CD4-positive, alpha-beta T cell (primary cell): ENCODE results near the gene BRD7. TPM values are rescaled to one million over a fixed set of nuclear protein-coding genes. Genes with fewer than 3 reads are reported as not detected.

Experiments
- ATAC-seq: fragments of 200-7000 bp; cut with Tn5 transposase; one replicate; pipeline ENCODE4 v1.10.0; 2022; ENCODE audit warnings: mild to moderate bottlenecking; ENCODE audit not compliant: poor library complexity
- CTCF ChIA-PET: fragments of 350-600 bp; sonication (Branson Sonifier 250); formaldehyde crosslinking; loops from one replicate; lab custom pipeline; 2021; ENCODE audit warnings: antibody characterized with exemption, inconsistent platforms; lab: Charles Lee
- POLR2A ChIA-PET: fragments of 350-600 bp; sonication (Branson Sonifier 250); formaldehyde crosslinking; loops from one replicate; lab custom pipeline; 2021; ENCODE audit warnings: antibody characterized with exemption, inconsistent platforms; lab: Charles Lee
- DNase-seq, 14 experiments: peaks; one replicate each; pipeline ENCODE4 v3.0.0-alpha.2; 2013 to 2020; ENCODE audit warnings: mixed read lengths in 2 of 14
- H3K27ac ChIP-seq, 2 donors: one replicate each; pipeline versions ENCODE4 v1.5.1 to v1.7.0; 2013; ENCODE audit warnings: low read length in 2 of 2, low read depth in 1 of 2, mild to moderate bottlenecking in 1 of 2
- H3K27me3 ChIP-seq, 2 experiments: 1 replicate in 1 of 2; 2 replicates in 1 of 2; pipeline versions ENCODE4 v1.6.1 to v1.7.0; 2013; ENCODE audit warnings: low read length in 2 of 2, control low read depth in 1 of 2, mild to moderate bottlenecking in 1 of 2, moderate library complexity in 1 of 2; ENCODE audit not compliant: insufficient read depth in 2 of 2, control insufficient read depth in 1 of 2
- H3K36me3 ChIP-seq: one replicate; pipeline ENCODE4 v1.6.1; 2013; ENCODE audit warnings: low read length, control low read depth; ENCODE audit not compliant: insufficient read depth
- H3K4me1 ChIP-seq: one replicate; pipeline ENCODE4 v1.6.1; 2013; ENCODE audit warnings: low read length, control low read depth; ENCODE audit not compliant: insufficient read depth
- H3K4me3 ChIP-seq: one replicate; pipeline ENCODE4 v1.5.1; 2013; ENCODE audit warnings: mild to moderate bottlenecking, low read length, moderate library complexity
- H3K9me3 ChIP-seq, 2 experiments: 1 replicate in 1 of 2; 2 replicates in 1 of 2; pipeline versions ENCODE4 v1.6.1 to v1.7.0; 2013; ENCODE audit warnings: low read length in 2 of 2, mild to moderate bottlenecking in 2 of 2, control low read depth in 1 of 2, moderate library complexity in 1 of 2; ENCODE audit not compliant: control insufficient read depth in 1 of 2, insufficient read depth in 1 of 2
- H3K27ac Mint-ChIP-seq: one replicate; pipeline ENCODE4 v1.8.0; 2020; ENCODE audit warnings: mixed read lengths
- H3K27me3 Mint-ChIP-seq: one replicate; pipeline ENCODE4 v1.8.0; 2021; ENCODE audit warnings: mixed read lengths
- H3K36me3 Mint-ChIP-seq: one replicate; pipeline ENCODE4 v1.8.0; 2021; ENCODE audit warnings: low read depth, mixed read lengths
- H3K4me1 Mint-ChIP-seq: one replicate; pipeline ENCODE4 v1.8.0; 2021; ENCODE audit warnings: low read depth, mixed read lengths
- H3K4me3 Mint-ChIP-seq: one replicate; pipeline ENCODE4 v1.8.0; 2020; ENCODE audit warnings: mild to moderate bottlenecking, mixed read lengths
- H3K9me3 Mint-ChIP-seq: one replicate; pipeline ENCODE4 v1.8.0; 2020; ENCODE audit warnings: mixed read lengths
- intact Hi-C, 2 experiments: fragments of 100-400 bp; cut with DNase I in 1 of 2; cut with micrococcal nuclease in 1 of 2; formaldehyde crosslinking; loops; one replicate each; pipeline versions ENCODE4 v1.15.1 to v1.9.0; 2023 to 2025; cut with DNase I, micrococcal nuclease
- polyA plus RNA-seq, 2 donors: library from polyadenylated mRNA; unstranded; fragments of 120-200 nt; gene quantifications; one replicate each; pipeline ENCODE4 v1.2.1, GENCODE V29; 2013
- total RNA-seq, 174 experiments: library from RNA in 2 of 174; stranded (reverse) in 2 of 174; gene quantifications; one replicate each; pipeline ENCODE4 v1.2.3 and lab custom pipeline; 2021 to 2026
- TF ChIP-seq, protein P1 (sequence below): fragments of 200-600 bp; IDR thresholded peaks from one replicate; pipeline ENCODE4 v1.8.0; 2022; ENCODE audit warnings: antibody characterized with exemption, mild to moderate bottlenecking

Gene BRD7
- total RNA-seq (100 to 1,000 TPM in 1 of 2 experiments, 10 to 100 TPM in 1; 95.4 to 103 TPM), total RNA-seq (lab: John Stamatoyannopoulos, UW) (86.1 to 173 (median 127) reads per million in 172 experiments)
- 54.4 TPM for polyA plus RNA-seq (2013, experiment 1 of 2)
- polyA plus RNA-seq (2013, experiment 2 of 2): 76.9 TPM

DNA sequence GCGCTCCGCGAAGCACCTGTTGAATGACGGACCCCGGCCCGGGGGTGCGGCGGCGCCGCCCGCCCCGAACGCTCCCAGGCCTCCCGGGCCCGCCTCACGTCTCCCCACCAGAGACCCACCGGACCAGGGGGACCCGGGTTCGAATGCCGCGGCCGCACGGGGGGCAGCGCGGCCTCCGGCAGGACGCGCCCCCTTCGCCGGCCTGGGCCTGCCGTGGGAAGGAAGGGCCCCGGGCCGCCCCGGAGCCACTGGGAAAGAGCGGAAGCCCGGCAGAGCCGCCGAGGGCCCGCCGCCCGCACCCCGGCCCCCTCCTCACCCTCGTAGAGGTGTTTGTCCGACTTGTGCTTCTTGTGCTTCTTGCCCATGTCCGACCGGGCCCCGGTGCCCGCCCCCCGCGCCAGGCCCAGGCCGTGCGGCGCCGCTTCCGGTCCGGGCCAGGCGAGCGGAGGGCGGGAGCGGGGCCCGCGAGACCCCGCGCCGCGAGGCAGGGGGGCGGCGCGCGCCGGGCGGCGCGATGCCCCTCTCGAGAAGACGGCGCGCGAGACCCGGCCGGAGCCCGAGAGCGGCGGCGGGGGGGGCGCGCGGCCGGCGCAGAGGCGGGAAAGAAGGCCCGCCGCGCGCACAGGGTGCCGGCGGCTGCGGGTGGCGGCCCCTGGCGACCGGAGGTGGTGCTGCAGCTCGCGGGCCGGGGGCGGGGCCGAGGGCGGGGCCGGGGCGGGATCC, at the start of gene BRD7:
BRD7 (minus strand) TSS at position 579 of the 723 bp plus-strand sequence; CDS start at position 365, 214 bp downstream.
- H3K27ac Mint-ChIP-seq: peak within 1 kb of the TSS; percentile 91
- H3K27me3 Mint-ChIP-seq: no peaks in the 10 kb centered on the region
- ChIA-PET POLR2A (interaction anchor here (0.7 to 1.8 kb wide), 15 partner anchors 9 to 438 kb away, joined by 3 to 7 read pairs (median 4); partner anchors contain the start of genes CNEP1R1 and NKD1), CTCF (interaction anchor here (0.7 to 2.1 kb wide), 13 partner anchors 8 to 383 kb away, joined by 3 to 16 read pairs (median 4); partner anchors contain the start of gene CNEP1R1)
- peaks cover 58% of the 10 kb centered on the region for H3K4me1 Mint-ChIP-seq
- H3K36me3 ChIP-seq: peaks cover 31% of the 10 kb centered on the region
- peaks cover 28% of the 10 kb centered on the region for H3K4me1 ChIP-seq
- H3K9me3 ChIP-seq: no peaks in the 10 kb centered on the region
- TF ChIP-seq, protein P1, sequence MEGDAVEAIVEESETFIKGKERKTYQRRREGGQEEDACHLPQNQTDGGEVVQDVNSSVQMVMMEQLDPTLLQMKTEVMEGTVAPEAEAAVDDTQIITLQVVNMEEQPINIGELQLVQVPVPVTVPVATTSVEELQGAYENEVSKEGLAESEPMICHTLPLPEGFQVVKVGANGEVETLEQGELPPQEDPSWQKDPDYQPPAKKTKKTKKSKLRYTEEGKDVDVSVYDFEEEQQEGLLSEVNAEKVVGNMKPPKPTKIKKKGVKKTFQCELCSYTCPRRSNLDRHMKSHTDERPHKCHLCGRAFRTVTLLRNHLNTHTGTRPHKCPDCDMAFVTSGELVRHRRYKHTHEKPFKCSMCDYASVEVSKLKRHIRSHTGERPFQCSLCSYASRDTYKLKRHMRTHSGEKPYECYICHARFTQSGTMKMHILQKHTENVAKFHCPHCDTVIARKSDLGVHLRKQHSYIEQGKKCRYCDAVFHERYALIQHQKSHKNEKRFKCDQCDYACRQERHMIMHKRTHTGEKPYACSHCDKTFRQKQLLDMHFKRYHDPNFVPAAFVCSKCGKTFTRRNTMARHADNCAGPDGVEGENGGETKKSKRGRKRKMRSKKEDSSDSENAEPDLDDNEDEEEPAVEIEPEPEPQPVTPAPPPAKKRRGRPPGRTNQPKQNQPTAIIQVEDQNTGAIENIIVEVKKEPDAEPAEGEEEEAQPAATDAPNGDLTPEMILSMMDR: no peak
- no peaks in the 10 kb centered on the region for H3K27me3 ChIP-seq
- H3K36me3 Mint-ChIP-seq: peaks cover 47% of the 10 kb centered on the region
- peak within 1 kb of the TSS; percentile 15 to 52 for H3K27ac ChIP-seq
- intact Hi-C loops: loop anchor here (2.0 to 10.0 kb wide), 6 partner anchors 178 to 374 kb away; partner anchors contain the start of genes CYLD (in 2 of the 2), HEATR3 (in 1 of the 2) and TENT4B (in 1 of the 2)
- H3K4me3 Mint-ChIP-seq: peak within 1 kb of the TSS; percentile 94
- DNase-seq (peak; percentile 30 to 88 (median 70)), ATAC-seq (peak; percentile 83)
- H3K9me3 Mint-ChIP-seq: no peaks in the 10 kb centered on the region
- H3K4me3 ChIP-seq: peak within 1 kb of the TSS; percentile 62

- Mint-ChIP-seq H3K27ac (no peak overlapping the region), H3K27me3 (peaks cover 7% of the 10 kb centered on the region), H3K4me1 (no peaks in the 10 kb centered on the region), H3K36me3 (peaks cover 19% of the 10 kb centered on the region), H3K4me3 (no peak overlapping the region), H3K9me3 (peaks cover 14% of the 10 kb centered on the region)
- TF ChIP-seq, protein P1: no peak
- Histone ChIP-seq H3K36me3 (no peaks in the 10 kb centered on the region), H3K27me3 (no peaks in the 10 kb centered on the region), H3K27ac (no peak overlapping the region), H3K4me3 (no peak overlapping the region), H3K4me1 (no peaks in the 10 kb centered on the region), H3K9me3 (peaks cover 3 to 45% of the 10 kb centered on the region in 2 experiments)
- intact Hi-C loops: no loop called here
- ChIA-PET CTCF (no interaction called here), POLR2A (no interaction called here)
- DNase-seq: no peak
- ATAC-seq: no peak
These were observed 47.6 kb upstream of the BRD7 start for GRCh38 chr16:50416388-50416787.

DNA sequence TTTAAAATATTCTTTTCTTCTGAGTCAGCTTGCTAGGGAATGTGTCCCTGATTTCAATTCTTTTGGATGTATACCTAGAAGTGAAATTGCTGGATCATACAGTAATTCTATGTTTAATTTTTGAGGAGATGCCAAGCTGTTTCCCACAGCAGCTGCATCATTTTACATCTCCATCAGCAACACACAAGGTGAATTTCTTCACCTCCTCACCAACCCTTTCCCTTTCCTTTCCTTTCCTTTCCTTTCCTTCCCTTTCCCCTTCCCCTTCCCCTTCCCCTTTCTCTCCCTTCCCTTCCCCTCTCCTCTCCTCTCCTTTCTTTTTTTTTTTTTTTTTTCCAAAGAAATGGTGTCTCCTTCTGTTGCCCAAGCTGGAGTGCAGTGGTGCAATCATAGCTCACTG, 45.4 kb upstream of the BRD7 start:
- Histone ChIP-seq H3K36me3 (no peaks in the 10 kb centered on the region), H3K4me1 (no peaks in the 10 kb centered on the region), H3K9me3 (peaks cover 3 to 39% of the 10 kb centered on the region in 2 experiments), H3K4me3 (no peak overlapping the region), H3K27ac (no peak overlapping the region), H3K27me3 (no peaks in the 10 kb centered on the region)
- Mint-ChIP-seq H3K27ac (no peak overlapping the region), H3K9me3 (peaks cover 9% of the 10 kb centered on the region), H3K4me3 (no peak overlapping the region), H3K4me1 (no peaks in the 10 kb centered on the region), H3K36me3 (peaks cover 7% of the 10 kb centered on the region), H3K27me3 (no peaks in the 10 kb centered on the region)
- ChIA-PET POLR2A (no interaction called here), CTCF (interaction anchor here (0.7 to 1.1 kb wide), 3 partner anchors 20 to 251 kb away, joined by 3 read pairs; no protein-coding TSS in a partner anchor)
- intact Hi-C loops: no loop called here
- ATAC-seq (no peak), DNase-seq (no peak)
- TF ChIP-seq, protein P1: no peak
